ENCODE results near the gene FAM149A.

The FAM149A gene

GRCh38 chr4:186169945-186170802 is 65.7 kb downstream of the FAM149A start:
- Histone ChIP-seq H3K4me2 (no peak overlapping the region), H3K27me3 (ENCODE audit: insufficient read depth, low read depth) (no peaks in the 10 kb centered on the region), H3K79me2 (ENCODE audit: insufficient read depth, low read depth) (no peaks in the 10 kb centered on the region), H3K4me1 (ENCODE audit: low read depth, poor library complexity, severe bottlenecking) (peaks cover 13% of the 10 kb centered on the region), H3K4me3 (IDR thresholded peaks at IDR 0.05; ENCODE audit: insufficient read depth, low read depth, low read length) (no peak overlapping the region), H3K27ac (no peak overlapping the region), H2AFZ (ENCODE audit: low read depth) (no peak overlapping the region), H4K20me1 (ENCODE audit: insufficient read depth) (no peaks in the 10 kb centered on the region), H3K9ac (no peak overlapping the region), H3K36me3 (ENCODE audit: insufficient read depth) (no peaks in the 10 kb centered on the region)
- TF ChIP-seq CTCF (conservative IDR thresholded peaks at IDR 0.05; ENCODE audit: low read depth, low read length): no peak

- no peak overlapping the region for H3K4me3 ChIP-seq (IDR thresholded peaks at IDR 0.05; ENCODE audit: insufficient read depth, low read depth, low read length)
- H3K4me2 ChIP-seq: no peak overlapping the region
- no peaks in the 10 kb centered on the region for H3K36me3 ChIP-seq (ENCODE audit: insufficient read depth)
- H2AFZ ChIP-seq (ENCODE audit: low read depth): no peak overlapping the region
- no peaks in the 10 kb centered on the region for H3K27me3 ChIP-seq (ENCODE audit: insufficient read depth, low read depth)
- H3K27ac ChIP-seq: no peak overlapping the region
- peaks cover 13% of the 10 kb centered on the region for H3K4me1 ChIP-seq (ENCODE audit: low read depth, poor library complexity, severe bottlenecking)
- H3K79me2 ChIP-seq (ENCODE audit: insufficient read depth, low read depth): no peaks in the 10 kb centered on the region
- H4K20me1 ChIP-seq (ENCODE audit: insufficient read depth): no peaks in the 10 kb centered on the region
- no peak for TF ChIP-seq CTCF (conservative IDR thresholded peaks at IDR 0.05; ENCODE audit: low read depth, low read length)
- no peak overlapping the region for H3K9ac ChIP-seq
These were observed 66.5 kb downstream of the FAM149A start for GRCh38 chr4:186170966-186171365.

GRCh38 chr4:186172546-186172945 is 68.0 kb downstream of the FAM149A start:
- Histone ChIP-seq H3K27me3 (ENCODE audit: insufficient read depth, low read depth) (no peaks in the 10 kb centered on the region), H3K27ac (no peak overlapping the region), H2AFZ (ENCODE audit: low read depth) (no peak overlapping the region), H3K36me3 (ENCODE audit: insufficient read depth) (no peaks in the 10 kb centered on the region), H4K20me1 (ENCODE audit: insufficient read depth) (no peaks in the 10 kb centered on the region), H3K4me1 (ENCODE audit: low read depth, poor library complexity, severe bottlenecking) (peaks cover 2% of the 10 kb centered on the region), H3K4me3 (IDR thresholded peaks at IDR 0.05; ENCODE audit: insufficient read depth, low read depth, low read length) (no peak overlapping the region), H3K4me2 (no peak overlapping the region), H3K9ac (no peak overlapping the region), H3K79me2 (ENCODE audit: insufficient read depth, low read depth) (no peaks in the 10 kb centered on the region)
- no peak for TF ChIP-seq CTCF (conservative IDR thresholded peaks at IDR 0.05; ENCODE audit: low read depth, low read length)

- H3K27me3 ChIP-seq (ENCODE audit: insufficient read depth, low read depth): no peaks in the 10 kb centered on the region
- H3K27ac ChIP-seq: no peak overlapping the region
- H3K4me2 ChIP-seq: no peak overlapping the region
- no peak overlapping the region for H3K9ac ChIP-seq
- no peaks in the 10 kb centered on the region for H3K36me3 ChIP-seq (ENCODE audit: insufficient read depth)
- H3K4me3 ChIP-seq (IDR thresholded peaks at IDR 0.05; ENCODE audit: insufficient read depth, low read depth, low read length): no peak overlapping the region
- no peak for TF ChIP-seq CTCF (conservative IDR thresholded peaks at IDR 0.05; ENCODE audit: low read depth, low read length)
- no peaks in the 10 kb centered on the region for H4K20me1 ChIP-seq (ENCODE audit: insufficient read depth)
- H3K79me2 ChIP-seq (ENCODE audit: insufficient read depth, low read depth): no peaks in the 10 kb centered on the region
- H2AFZ ChIP-seq (ENCODE audit: low read depth): no peak overlapping the region
- H3K4me1 ChIP-seq (ENCODE audit: low read depth, poor library complexity, severe bottlenecking): peaks cover 29% of the 10 kb centered on the region
These were observed 83.6 kb downstream of the FAM149A start for GRCh38 chr4:186188107-186188506.

Data from KMS-11 (cell line).